CD4-positive, alpha-beta T cell (primary cell): ENCODE results near the gene LRIT2. TPM values are rescaled to one million over a fixed set of nuclear protein-coding genes. Genes with fewer than 3 reads are reported as not detected.

Experiments used
- ATAC-seq: fragments of 200-7000 bp; cut with Tn5 transposase; one replicate; pipeline ENCODE4 v1.10.0; 2022; ENCODE audit warnings: mild to moderate bottlenecking; ENCODE audit not compliant: poor library complexity
- CTCF ChIA-PET: fragments of 350-600 bp; sonication (Branson Sonifier 250); formaldehyde crosslinking; loops from one replicate; lab custom pipeline; 2021; ENCODE audit warnings: antibody characterized with exemption, inconsistent platforms; lab: Charles Lee
- POLR2A ChIA-PET: fragments of 350-600 bp; sonication (Branson Sonifier 250); formaldehyde crosslinking; loops from one replicate; lab custom pipeline; 2021; ENCODE audit warnings: antibody characterized with exemption, inconsistent platforms; lab: Charles Lee
- DNase-seq, 14 experiments: peaks; one replicate each; pipeline ENCODE4 v3.0.0-alpha.2; 2013 to 2020; ENCODE audit warnings: mixed read lengths in 2 of 14
- H3K27ac ChIP-seq, 2 donors: one replicate each; pipeline versions ENCODE4 v1.5.1 to v1.7.0; 2013; ENCODE audit warnings: low read length in 2 of 2, low read depth in 1 of 2, mild to moderate bottlenecking in 1 of 2
- H3K27me3 ChIP-seq, 2 experiments: 1 replicate in 1 of 2; 2 replicates in 1 of 2; pipeline versions ENCODE4 v1.6.1 to v1.7.0; 2013; ENCODE audit warnings: low read length in 2 of 2, control low read depth in 1 of 2, mild to moderate bottlenecking in 1 of 2, moderate library complexity in 1 of 2; ENCODE audit not compliant: insufficient read depth in 2 of 2, control insufficient read depth in 1 of 2
- H3K36me3 ChIP-seq: one replicate; pipeline ENCODE4 v1.6.1; 2013; ENCODE audit warnings: low read length, control low read depth; ENCODE audit not compliant: insufficient read depth
- H3K4me1 ChIP-seq: one replicate; pipeline ENCODE4 v1.6.1; 2013; ENCODE audit warnings: low read length, control low read depth; ENCODE audit not compliant: insufficient read depth
- H3K4me3 ChIP-seq: one replicate; pipeline ENCODE4 v1.5.1; 2013; ENCODE audit warnings: mild to moderate bottlenecking, low read length, moderate library complexity
- H3K9me3 ChIP-seq, 2 experiments: 1 replicate in 1 of 2; 2 replicates in 1 of 2; pipeline versions ENCODE4 v1.6.1 to v1.7.0; 2013; ENCODE audit warnings: low read length in 2 of 2, mild to moderate bottlenecking in 2 of 2, control low read depth in 1 of 2, moderate library complexity in 1 of 2; ENCODE audit not compliant: control insufficient read depth in 1 of 2, insufficient read depth in 1 of 2
- H3K27ac Mint-ChIP-seq: one replicate; pipeline ENCODE4 v1.8.0; 2020; ENCODE audit warnings: mixed read lengths
- H3K27me3 Mint-ChIP-seq: one replicate; pipeline ENCODE4 v1.8.0; 2021; ENCODE audit warnings: mixed read lengths
- H3K36me3 Mint-ChIP-seq: one replicate; pipeline ENCODE4 v1.8.0; 2021; ENCODE audit warnings: low read depth, mixed read lengths
- H3K4me1 Mint-ChIP-seq: one replicate; pipeline ENCODE4 v1.8.0; 2021; ENCODE audit warnings: low read depth, mixed read lengths
- H3K4me3 Mint-ChIP-seq: one replicate; pipeline ENCODE4 v1.8.0; 2020; ENCODE audit warnings: mild to moderate bottlenecking, mixed read lengths
- H3K9me3 Mint-ChIP-seq: one replicate; pipeline ENCODE4 v1.8.0; 2020; ENCODE audit warnings: mixed read lengths
- intact Hi-C, 2 experiments: fragments of 100-400 bp; cut with DNase I in 1 of 2; cut with micrococcal nuclease in 1 of 2; formaldehyde crosslinking; loops; one replicate each; pipeline versions ENCODE4 v1.15.1 to v1.9.0; 2023 to 2025; cut with DNase I, micrococcal nuclease
- total RNA-seq, 174 experiments: library from RNA in 2 of 174; stranded (reverse) in 2 of 174; gene quantifications; one replicate each; pipeline ENCODE4 v1.2.3 and lab custom pipeline; 2021 to 2026
- TF ChIP-seq, protein P1 (sequence below): fragments of 200-600 bp; IDR thresholded peaks from one replicate; pipeline ENCODE4 v1.8.0; 2022; ENCODE audit warnings: antibody characterized with exemption, mild to moderate bottlenecking

LRIT2 gene
- total RNA-seq, 2 experiments from 2014 or later: not detected

DNA sequence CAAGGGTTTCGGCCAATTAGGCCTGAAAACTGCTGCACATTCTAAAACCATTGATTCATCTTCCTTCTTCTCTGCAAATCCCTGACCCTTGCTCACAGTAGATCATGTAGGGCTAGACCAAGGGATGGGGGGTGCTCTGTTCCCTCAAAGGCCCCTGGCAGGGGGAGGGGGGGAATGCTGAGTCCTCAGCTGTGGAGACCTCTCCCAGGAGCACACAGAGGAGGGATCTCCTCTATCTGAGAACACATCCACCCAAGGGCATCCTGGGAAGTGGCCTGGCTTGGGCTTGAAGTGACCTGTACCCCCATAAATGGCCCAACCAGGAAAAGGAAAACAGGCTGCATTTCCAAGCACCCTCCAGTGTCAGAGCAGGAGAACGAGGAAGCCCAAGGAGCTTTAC, 32.0 kb downstream of the LRIT2 start:
- H3K9me3 Mint-ChIP-seq: no peaks in the 10 kb centered on the region
- DNase-seq (no peak), ATAC-seq (no peak)
- H3K4me1 ChIP-seq: peaks cover 37% of the 10 kb centered on the region
- peaks cover 14% of the 10 kb centered on the region for H3K4me1 Mint-ChIP-seq
- H3K4me3 ChIP-seq: no peak overlapping the region
- peaks cover 27% of the 10 kb centered on the region for H3K27me3 Mint-ChIP-seq
- no peaks in the 10 kb centered on the region for H3K36me3 ChIP-seq
- ChIA-PET POLR2A (interaction anchor here (1.6 kb wide), 1 partner anchor 55 kb away, joined by 6 read pairs; the partner anchor contains the start of gene GHITM), CTCF (no interaction called here)
- no peak overlapping the region for H3K27ac ChIP-seq
- no peaks in the 10 kb centered on the region for H3K36me3 Mint-ChIP-seq
- intact Hi-C loops: loop anchor here in 1 of 2 experiments (5.0 kb wide), 1 partner anchor 46 kb away; no protein-coding TSS in a partner anchor
- peaks cover 29 to 33% of the 10 kb centered on the region in 2 experiments for H3K27me3 ChIP-seq
- H3K9me3 ChIP-seq: peaks cover 0 to 11% of the 10 kb centered on the region in 2 experiments
- H3K4me3 Mint-ChIP-seq: no peak overlapping the region
- H3K27ac Mint-ChIP-seq: no peak overlapping the region
- TF ChIP-seq, protein P1, sequence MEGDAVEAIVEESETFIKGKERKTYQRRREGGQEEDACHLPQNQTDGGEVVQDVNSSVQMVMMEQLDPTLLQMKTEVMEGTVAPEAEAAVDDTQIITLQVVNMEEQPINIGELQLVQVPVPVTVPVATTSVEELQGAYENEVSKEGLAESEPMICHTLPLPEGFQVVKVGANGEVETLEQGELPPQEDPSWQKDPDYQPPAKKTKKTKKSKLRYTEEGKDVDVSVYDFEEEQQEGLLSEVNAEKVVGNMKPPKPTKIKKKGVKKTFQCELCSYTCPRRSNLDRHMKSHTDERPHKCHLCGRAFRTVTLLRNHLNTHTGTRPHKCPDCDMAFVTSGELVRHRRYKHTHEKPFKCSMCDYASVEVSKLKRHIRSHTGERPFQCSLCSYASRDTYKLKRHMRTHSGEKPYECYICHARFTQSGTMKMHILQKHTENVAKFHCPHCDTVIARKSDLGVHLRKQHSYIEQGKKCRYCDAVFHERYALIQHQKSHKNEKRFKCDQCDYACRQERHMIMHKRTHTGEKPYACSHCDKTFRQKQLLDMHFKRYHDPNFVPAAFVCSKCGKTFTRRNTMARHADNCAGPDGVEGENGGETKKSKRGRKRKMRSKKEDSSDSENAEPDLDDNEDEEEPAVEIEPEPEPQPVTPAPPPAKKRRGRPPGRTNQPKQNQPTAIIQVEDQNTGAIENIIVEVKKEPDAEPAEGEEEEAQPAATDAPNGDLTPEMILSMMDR: no peak

DNA sequence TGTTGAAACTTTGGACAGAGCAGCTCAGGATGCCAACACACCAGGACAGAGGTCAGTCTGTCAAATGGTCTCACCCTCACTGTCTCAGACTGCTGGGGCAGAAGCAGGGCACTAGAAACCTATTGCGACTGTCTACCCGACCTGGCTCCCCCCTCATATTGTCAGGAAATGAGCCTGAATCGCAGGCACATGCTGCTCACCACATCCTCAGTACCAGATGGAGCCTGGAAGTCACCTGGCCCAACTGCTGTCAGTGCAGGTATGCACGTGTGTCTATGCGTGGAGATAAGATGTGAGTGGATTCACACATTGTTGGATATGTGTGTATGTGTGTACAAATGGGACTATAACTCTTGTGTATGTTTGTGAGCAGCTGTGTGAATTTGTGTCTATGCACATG, 34.2 kb downstream of the LRIT2 start:
- Histone ChIP-seq H3K27me3 (peaks cover 27 to 28% of the 10 kb centered on the region in 2 experiments), H3K27ac (no peak overlapping the region), H3K4me1 (peaks cover 37% of the 10 kb centered on the region), H3K36me3 (no peaks in the 10 kb centered on the region), H3K4me3 (no peak overlapping the region), H3K9me3 (peaks cover 0 to 11% of the 10 kb centered on the region in 2 experiments)
- H3K27ac Mint-ChIP-seq: peak overlapping the region; percentile 31
- intact Hi-C loops: loop anchor here in 1 of 2 experiments (1.0 to 5.0 kb wide), 2 partner anchors 14 to 44 kb away; no protein-coding TSS in a partner anchor
- ChIA-PET POLR2A (interaction anchor here (0.8 to 2.4 kb wide), 4 partner anchors 13 to 52 kb away, joined by 3 to 9 read pairs (median 5); partner anchors contain the start of gene GHITM), CTCF (no interaction called here)
- H3K4me1 Mint-ChIP-seq: peaks cover 14% of the 10 kb centered on the region
- H3K4me3 Mint-ChIP-seq: peak overlapping the region; percentile 4
- H3K27me3 Mint-ChIP-seq: peaks cover 13% of the 10 kb centered on the region
- TF ChIP-seq, protein P1: no peak
- DNase-seq (peak in 7 of 14 experiments; percentile 28 to 61 (median 48)), ATAC-seq (peak; percentile 89)
- no peaks in the 10 kb centered on the region for H3K9me3 Mint-ChIP-seq
- H3K36me3 Mint-ChIP-seq: no peaks in the 10 kb centered on the region

DNA sequence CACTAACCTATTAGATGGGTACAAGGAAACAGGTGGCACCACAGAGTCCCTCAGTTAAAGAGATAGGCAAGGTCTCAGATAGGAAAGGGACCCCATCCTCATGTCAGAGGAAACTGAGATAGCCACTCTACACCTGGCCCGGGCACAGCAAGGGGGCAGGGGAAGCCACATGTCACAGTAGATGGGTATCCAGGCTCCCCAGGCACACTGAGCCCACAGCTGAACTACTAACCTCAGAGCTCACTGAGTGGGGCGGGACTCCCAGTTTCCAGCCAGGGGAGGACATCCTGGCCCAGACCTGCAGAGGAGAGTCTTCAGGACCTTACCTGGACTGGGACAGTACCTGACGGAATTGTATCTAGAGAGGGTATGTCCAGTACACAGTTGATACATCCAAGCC, 34.7 kb downstream of the LRIT2 start:
- Histone ChIP-seq H3K4me1 (peaks cover 37% of the 10 kb centered on the region), H3K27ac (no peak overlapping the region), H3K4me3 (no peak overlapping the region), H3K36me3 (no peaks in the 10 kb centered on the region), H3K27me3 (peaks cover 22 to 23% of the 10 kb centered on the region in 2 experiments), H3K9me3 (peaks cover 0 to 10% of the 10 kb centered on the region in 2 experiments)
- H3K36me3 Mint-ChIP-seq: no peaks in the 10 kb centered on the region
- H3K9me3 Mint-ChIP-seq: no peaks in the 10 kb centered on the region
- TF ChIP-seq, protein P1: no peak
- ChIA-PET CTCF (no interaction called here), POLR2A (interaction anchor here (0.6 to 2.4 kb wide), 4 partner anchors 12 to 52 kb away, joined by 3 to 9 read pairs (median 4); partner anchors contain the start of gene GHITM)
- peaks cover 8% of the 10 kb centered on the region for H3K27me3 Mint-ChIP-seq
- H3K4me3 Mint-ChIP-seq: no peak overlapping the region
- intact Hi-C loops: loop anchor here in 1 of 2 experiments (1.0 to 5.0 kb wide), 2 partner anchors 13 to 43 kb away; no protein-coding TSS in a partner anchor
- H3K27ac Mint-ChIP-seq: peak overlapping the region; percentile 31
- H3K4me1 Mint-ChIP-seq: peaks cover 14% of the 10 kb centered on the region
- ATAC-seq (peak; percentile 19), DNase-seq (no peak)
